ENCODE measurements around the gene EMILIN2.

DNA sequence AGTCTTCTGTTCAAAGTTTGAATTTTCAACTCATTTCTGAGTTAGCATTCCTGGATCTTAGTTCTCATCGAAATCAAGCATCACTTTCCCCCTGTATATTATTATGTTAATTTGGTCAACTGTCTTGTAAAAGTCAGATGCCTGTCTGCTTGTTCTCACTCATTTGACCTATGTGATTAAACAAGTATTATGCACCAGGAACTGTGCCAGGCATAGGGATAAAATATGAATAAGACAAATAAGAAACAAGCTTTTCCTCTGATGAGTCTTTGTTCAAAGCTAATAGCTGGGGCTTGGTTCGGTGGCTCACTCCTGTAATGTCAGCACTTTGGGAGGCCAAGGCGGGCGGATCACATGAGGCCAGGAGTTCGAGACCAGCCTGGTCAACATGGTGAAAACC is 19.7 kb upstream of the EMILIN2 start:
- TF ChIP-seq, protein P1, sequence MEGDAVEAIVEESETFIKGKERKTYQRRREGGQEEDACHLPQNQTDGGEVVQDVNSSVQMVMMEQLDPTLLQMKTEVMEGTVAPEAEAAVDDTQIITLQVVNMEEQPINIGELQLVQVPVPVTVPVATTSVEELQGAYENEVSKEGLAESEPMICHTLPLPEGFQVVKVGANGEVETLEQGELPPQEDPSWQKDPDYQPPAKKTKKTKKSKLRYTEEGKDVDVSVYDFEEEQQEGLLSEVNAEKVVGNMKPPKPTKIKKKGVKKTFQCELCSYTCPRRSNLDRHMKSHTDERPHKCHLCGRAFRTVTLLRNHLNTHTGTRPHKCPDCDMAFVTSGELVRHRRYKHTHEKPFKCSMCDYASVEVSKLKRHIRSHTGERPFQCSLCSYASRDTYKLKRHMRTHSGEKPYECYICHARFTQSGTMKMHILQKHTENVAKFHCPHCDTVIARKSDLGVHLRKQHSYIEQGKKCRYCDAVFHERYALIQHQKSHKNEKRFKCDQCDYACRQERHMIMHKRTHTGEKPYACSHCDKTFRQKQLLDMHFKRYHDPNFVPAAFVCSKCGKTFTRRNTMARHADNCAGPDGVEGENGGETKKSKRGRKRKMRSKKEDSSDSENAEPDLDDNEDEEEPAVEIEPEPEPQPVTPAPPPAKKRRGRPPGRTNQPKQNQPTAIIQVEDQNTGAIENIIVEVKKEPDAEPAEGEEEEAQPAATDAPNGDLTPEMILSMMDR (conservative IDR thresholded peaks at IDR 0.05; ENCODE audit: low read length), result no peak
- TF ChIP-seq EZH2phosphoT487 (IDR thresholded peaks at IDR 0.05; ENCODE audit: borderline replicate concordance), result no peak

Data from Loucy (cell line).